HUES64 (cell line): Measurements from ENCODE around the gene ALAS2.

Experiments used
- H3K27ac ChIP-seq: 2 replicates; pipeline ENCODE4 v1.7.0; 2013; ENCODE audit warnings: low read depth, low read length, inconsistent platforms
- H3K27me3 ChIP-seq: 2 replicates; pipeline ENCODE4 v1.6.1; 2013; ENCODE audit warnings: mild to moderate bottlenecking, low read length; ENCODE audit not compliant: insufficient read depth
- H3K36me3 ChIP-seq: 2 replicates; pipeline ENCODE4 v1.6.1; 2013; ENCODE audit warnings: mild to moderate bottlenecking, low read length; ENCODE audit not compliant: insufficient read depth
- H3K4me1 ChIP-seq: 2 replicates; pipeline ENCODE4 v1.6.1; 2013; ENCODE audit warnings: mild to moderate bottlenecking, low read length, moderate library complexity; ENCODE audit not compliant: insufficient read depth
- H3K4me3 ChIP-seq: 2 replicates; pipeline ENCODE4 v1.5.1; 2013; ENCODE audit warnings: mild to moderate bottlenecking, low read length, moderate library complexity
- H3K9ac ChIP-seq: 2 replicates; pipeline ENCODE4 v1.6.1; 2013; ENCODE audit warnings: mild to moderate bottlenecking, low read depth, low read length
- H3K9me3 ChIP-seq: 2 replicates; pipeline ENCODE4 v1.6.1; 2013; ENCODE audit warnings: low read depth, low read length; ENCODE audit not compliant: insufficient read depth
- WGBS: fragments of 150-250, 120-280 bp; methylation state at CpG from one replicate; pipeline ENCODE4 v1.1.7; 2013; ENCODE audit warnings: missing lambda C conversion rate; 5-methylcytosine and 5-hydroxymethylcytosine counted together

The ALAS2 gene

DNA sequence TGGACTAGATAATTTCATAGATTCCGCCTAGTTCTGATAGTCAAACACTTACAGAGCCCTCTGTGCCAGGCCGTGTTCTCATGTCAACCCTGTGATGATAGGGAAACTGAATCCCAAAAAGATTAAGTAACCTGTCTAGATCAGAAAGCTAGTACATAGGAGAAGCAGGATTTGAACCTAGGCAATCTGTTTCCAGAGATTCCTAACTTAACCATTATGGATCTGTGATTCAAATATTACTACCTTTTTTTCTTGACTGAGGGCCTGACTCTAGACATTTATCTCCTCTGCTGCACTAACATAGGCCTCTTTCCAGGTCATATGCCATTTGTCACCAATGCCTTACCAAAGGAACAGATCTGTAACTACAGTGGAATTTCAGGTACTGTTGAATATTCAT is 1.5 kb downstream of the ALAS2 start:
- Histone ChIP-seq H3K27ac (no peak overlapping the region), H3K4me3 (no peak overlapping the region), H3K9ac (no peak overlapping the region), H3K36me3 (no peaks in the 10 kb centered on the region), H3K9me3 (no peaks in the 10 kb centered on the region), H3K27me3 (no peaks in the 10 kb centered on the region), H3K4me1 (peaks cover 6% of the 10 kb centered on the region; the same call in 1 of the 2 replicates)
- 78% methylated on average over 2 of the region's 2 CpGs for WGBS

DNA sequence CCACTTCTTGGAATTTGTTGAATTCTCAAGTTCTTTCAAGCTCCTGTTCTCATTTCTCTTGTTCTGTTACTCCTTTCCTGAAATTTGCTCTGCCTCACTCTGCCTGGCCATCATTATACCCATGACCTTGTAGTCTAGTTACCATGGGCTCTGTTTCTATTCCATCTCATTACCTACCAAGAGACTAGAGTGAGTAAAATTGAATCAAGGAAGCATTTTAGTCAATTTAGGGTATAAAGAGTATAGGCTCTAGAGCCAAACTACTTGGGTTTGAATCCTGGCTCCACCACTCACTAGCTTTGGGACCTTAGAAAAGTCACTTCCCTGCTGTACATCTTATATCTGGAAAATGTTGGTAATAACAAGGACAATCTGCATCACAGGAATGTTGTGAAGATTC is 2.2 kb downstream of the ALAS2 start:
- no peak overlapping the region for H3K4me3 ChIP-seq
- no peak overlapping the region for H3K9ac ChIP-seq
- H3K9me3 ChIP-seq: no peaks in the 10 kb centered on the region
- no peak overlapping the region for H3K27ac ChIP-seq
- peaks cover 6% of the 10 kb centered on the region; the same call in 1 of the 2 replicates for H3K4me1 ChIP-seq
- no peaks in the 10 kb centered on the region for H3K36me3 ChIP-seq
- H3K27me3 ChIP-seq: no peaks in the 10 kb centered on the region

DNA sequence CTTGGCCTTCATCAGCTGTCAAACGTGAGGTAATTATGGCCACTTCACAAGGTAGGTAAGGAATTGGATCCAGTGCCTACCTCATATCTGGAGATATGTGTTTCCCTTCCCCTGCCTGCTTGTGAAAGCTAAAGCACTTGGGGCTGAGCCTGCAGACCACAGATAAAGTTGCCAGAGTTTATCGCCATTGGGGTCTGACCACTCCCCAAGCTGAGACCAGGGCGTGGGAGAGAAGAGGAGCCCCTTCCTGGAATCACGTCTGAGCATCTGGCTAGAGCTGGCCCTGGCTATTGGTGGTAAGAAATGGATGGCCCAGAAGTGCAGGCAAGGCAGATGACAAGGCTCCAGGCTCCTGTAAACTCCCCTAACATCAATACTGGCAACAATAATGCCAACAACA is 2.7 kb downstream of the ALAS2 start:
- 85% methylated on average over 4 of the region's 4 CpGs for WGBS
- no peaks in the 10 kb centered on the region for H3K9me3 ChIP-seq
- H3K27ac ChIP-seq: no peak overlapping the region
- no peak overlapping the region for H3K9ac ChIP-seq
- no peaks in the 10 kb centered on the region for H3K36me3 ChIP-seq
- peaks cover 6% of the 10 kb centered on the region; the same call in 1 of the 2 replicates for H3K4me1 ChIP-seq
- no peaks in the 10 kb centered on the region for H3K27me3 ChIP-seq
- H3K4me3 ChIP-seq: no peak overlapping the region

DNA sequence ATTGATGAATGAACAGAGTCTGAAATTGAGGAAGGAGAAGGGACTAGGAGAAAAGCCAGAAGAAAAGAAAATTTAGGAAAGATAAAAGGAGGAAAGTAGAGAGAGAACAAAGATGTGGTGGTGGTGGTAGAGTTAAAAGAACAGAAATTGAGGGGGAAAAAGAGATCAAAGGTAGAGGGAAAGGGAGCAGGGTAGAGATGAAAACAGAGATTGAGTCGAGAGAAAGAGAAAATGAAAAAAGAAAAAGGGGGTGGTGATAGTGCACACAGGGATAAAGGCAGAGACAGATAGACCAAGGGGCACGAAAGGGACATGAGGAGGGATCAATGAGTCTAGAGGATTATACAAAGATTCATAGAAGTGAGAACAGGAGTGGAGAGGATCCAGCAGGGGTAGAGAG is 3.9 kb downstream of the ALAS2 start:
- no peak overlapping the region for H3K9ac ChIP-seq
- no peaks in the 10 kb centered on the region for H3K27me3 ChIP-seq
- 85% methylated on average over 2 of the region's 2 CpGs for WGBS
- H3K4me1 ChIP-seq: peaks cover 6% of the 10 kb centered on the region; the same call in 1 of the 2 replicates
- H3K27ac ChIP-seq: no peak overlapping the region
- H3K36me3 ChIP-seq: no peaks in the 10 kb centered on the region
- H3K4me3 ChIP-seq: no peak overlapping the region
- no peaks in the 10 kb centered on the region for H3K9me3 ChIP-seq

DNA sequence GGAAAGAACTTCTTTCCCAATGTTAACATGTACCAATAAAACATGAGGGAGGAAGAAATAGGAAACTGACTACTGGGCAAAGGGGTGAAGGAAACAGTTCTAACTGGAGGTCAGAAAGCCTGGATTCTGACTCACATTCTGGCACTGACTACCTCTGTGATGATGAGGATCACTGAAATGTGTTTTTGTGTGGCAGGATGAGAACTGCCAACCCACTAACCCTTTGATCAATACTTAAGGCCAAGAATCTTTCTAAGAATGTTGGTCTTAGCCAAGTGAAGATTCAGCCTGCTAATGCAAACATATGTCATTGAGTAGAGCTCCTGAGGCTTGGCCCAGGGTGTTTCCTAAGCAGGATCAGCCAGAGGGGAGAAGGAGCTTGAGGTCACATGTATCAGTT is 4.6 kb downstream of the ALAS2 start:
- H3K4me3 ChIP-seq: no peak overlapping the region
- peaks cover 6% of the 10 kb centered on the region; the same call in 1 of the 2 replicates for H3K4me1 ChIP-seq
- no peaks in the 10 kb centered on the region for H3K36me3 ChIP-seq
- no peak overlapping the region for H3K9ac ChIP-seq
- H3K27me3 ChIP-seq: no peaks in the 10 kb centered on the region
- H3K9me3 ChIP-seq: no peaks in the 10 kb centered on the region
- H3K27ac ChIP-seq: no peak overlapping the region

DNA sequence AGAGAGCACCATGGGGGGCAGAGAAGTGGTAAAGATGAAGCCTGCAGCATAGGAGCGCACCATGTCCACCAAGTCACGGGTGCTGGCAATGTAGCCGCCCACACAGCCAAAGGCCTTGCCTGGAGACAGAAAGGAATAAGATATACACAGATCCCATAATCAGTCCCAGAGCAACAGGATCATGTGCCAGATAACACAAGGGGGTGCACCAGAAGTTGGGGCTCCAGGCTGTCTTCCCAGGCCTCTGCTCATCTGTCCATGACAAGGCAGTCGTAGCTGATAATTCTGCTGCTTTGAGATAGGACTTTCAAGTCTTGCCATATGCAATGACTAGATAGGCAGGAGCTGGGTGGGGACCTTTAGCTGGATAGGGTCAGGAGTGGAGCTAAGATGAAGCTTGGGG is 15.9 kb downstream of the ALAS2 start:
- Histone ChIP-seq H3K9ac (no peak overlapping the region), H3K27ac (no peak overlapping the region), H3K4me3 (no peak overlapping the region), H3K4me1 (no peaks in the 10 kb centered on the region), H3K36me3 (no peaks in the 10 kb centered on the region), H3K9me3 (no peaks in the 10 kb centered on the region), H3K27me3 (no peaks in the 10 kb centered on the region)
- WGBS: 91% methylated on average over 4 of the region's 4 CpGs

DNA sequence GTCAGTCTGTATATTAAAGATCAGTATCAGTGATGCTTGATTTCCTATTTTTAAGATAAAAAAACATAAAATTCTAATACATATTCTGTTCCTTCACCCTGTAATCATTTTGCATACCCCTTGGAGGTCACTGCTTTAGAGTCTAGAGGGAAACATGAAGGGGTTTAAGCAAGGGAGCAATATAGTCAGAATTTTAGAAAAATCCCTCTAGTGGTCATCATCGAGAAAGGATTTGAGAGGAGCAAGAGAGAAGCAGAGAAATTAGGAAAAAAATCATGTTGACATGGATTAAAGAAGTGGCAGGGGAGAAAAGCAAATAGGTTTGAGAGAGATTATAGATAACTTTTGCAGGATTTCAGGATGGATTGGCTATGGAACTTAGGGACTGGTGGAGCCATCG is 19.5 kb downstream of the ALAS2 start:
- no peak overlapping the region for H3K4me3 ChIP-seq
- H3K9ac ChIP-seq: no peak overlapping the region
- no peaks in the 10 kb centered on the region for H3K27me3 ChIP-seq
- H3K9me3 ChIP-seq: no peaks in the 10 kb centered on the region
- WGBS: 76% methylated on average over 2 of the region's 2 CpGs
- peaks cover 5% of the 10 kb centered on the region; the same call in 1 of the 2 replicates for H3K36me3 ChIP-seq
- no peaks in the 10 kb centered on the region for H3K4me1 ChIP-seq
- no peak overlapping the region for H3K27ac ChIP-seq

DNA sequence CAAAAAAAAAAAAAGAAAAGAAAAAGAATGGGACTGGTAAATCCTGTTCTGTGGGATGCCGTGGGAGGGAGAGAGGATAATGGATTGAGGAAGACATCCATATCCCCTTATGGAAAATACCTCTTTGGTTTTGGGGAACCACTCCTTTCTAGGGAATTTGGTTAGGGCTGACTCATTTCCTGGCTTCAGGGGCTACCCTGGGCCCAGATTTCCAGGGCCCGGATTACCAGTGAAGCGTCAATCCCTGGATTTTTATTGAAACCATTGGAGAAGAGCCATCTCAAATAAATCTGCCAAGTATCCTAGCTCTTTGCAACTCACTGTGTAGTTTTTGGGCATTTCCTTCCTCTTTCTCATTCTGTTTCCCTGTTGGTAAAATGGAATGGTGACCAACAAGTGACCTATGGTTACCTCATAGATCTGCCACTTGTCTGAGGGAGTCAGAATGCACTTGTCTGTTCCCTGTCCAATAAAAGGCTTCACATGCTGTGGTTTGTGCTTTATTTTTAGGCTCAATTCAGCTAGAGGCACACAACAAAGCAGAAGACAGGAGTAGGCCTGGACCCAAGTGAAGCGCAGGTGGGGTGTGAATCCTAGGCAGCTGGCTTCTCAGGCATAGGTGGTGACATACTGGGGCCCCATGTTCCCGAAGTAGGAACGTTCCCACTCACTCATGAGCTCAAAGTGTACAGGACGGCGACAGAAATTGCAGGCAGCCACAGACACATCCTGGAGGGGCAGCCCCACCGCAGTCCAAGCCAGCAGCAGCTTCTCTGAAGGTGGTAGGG is 22.0 kb downstream of the ALAS2 start:
- H3K4me1 ChIP-seq: no peaks in the 10 kb centered on the region
- no peak overlapping the region for H3K9ac ChIP-seq
- H3K4me3 ChIP-seq: no peak overlapping the region
- H3K9me3 ChIP-seq: no peaks in the 10 kb centered on the region
- WGBS: 90% methylated on average over 8 of the region's 9 CpGs
- peaks cover 30% of the 10 kb centered on the region for H3K36me3 ChIP-seq
- no peak overlapping the region for H3K27ac ChIP-seq
- H3K27me3 ChIP-seq: no peaks in the 10 kb centered on the region

DNA sequence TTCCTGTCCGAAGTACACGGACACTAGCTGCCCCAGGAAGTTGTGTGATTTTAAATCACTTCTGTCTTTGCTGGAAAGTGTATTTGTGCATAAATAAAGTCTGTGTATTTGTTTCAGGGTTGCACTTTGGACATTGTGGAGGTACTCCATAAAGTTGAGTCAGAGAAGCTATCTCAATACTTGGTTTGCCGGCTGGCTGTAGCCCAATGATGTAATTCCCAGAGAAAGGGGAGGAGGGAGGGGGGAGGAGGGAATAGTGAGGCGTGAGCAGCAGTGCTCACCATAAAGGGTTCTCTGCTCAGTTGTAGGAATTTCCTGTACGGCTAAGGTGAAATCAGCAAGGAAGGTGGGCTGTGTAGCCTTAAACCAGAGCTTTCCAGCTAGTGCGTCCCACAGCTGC is 23.1 kb downstream of the ALAS2 start:
- Histone ChIP-seq H3K4me1 (no peaks in the 10 kb centered on the region), H3K4me3 (no peak overlapping the region), H3K9ac (no peak overlapping the region), H3K27ac (no peak overlapping the region), H3K27me3 (no peaks in the 10 kb centered on the region), H3K36me3 (peaks cover 41% of the 10 kb centered on the region), H3K9me3 (no peaks in the 10 kb centered on the region)
- 90% methylated on average over 6 of the region's 6 CpGs for WGBS

DNA sequence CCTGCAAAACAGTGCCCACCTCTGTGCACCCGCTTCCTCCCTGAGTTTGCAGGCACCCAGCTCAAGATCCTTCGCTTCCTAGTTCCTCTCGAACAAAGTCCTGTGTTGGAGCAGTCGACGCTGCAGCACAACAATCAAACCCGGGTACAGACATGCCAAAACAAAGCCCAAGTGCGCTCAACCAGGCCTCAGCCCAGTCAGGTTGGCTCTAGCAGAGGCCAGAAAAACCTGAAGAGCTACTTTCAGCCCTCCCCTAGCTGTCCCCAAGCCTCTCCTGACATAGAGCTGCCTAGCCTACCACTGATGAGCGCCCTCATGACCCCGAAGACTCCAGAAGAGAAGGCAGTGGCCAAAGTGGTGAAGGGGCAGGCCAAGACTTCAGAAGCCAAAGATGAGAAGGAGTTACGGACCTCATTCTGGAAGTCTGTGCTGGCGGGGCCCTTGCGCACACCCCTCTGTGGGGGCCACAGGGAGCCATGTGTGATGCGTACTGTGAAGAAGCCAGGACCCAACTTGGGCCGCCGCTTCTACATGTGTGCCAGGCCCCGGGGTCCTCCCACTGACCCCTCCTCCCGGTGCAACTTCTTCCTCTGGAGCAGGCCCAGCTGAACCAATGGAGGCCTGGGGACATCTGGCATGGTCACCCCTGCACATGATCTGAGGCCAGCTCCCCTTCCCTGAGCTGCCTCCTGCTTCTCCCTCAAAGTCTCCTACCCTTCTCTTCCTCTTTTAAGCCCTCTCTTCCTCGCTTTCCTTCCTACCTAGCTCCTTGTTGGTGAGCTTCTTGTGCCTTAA is 23.8 kb downstream of the ALAS2 start:
- H3K4me1 ChIP-seq: no peaks in the 10 kb centered on the region
- no peak overlapping the region for H3K9ac ChIP-seq
- no peak overlapping the region for H3K27ac ChIP-seq
- H3K4me3 ChIP-seq: no peak overlapping the region
- H3K27me3 ChIP-seq: no peaks in the 10 kb centered on the region
- H3K36me3 ChIP-seq: peaks cover 47% of the 10 kb centered on the region
- H3K9me3 ChIP-seq: no peaks in the 10 kb centered on the region
- 96% methylated on average over 18 of the region's 18 CpGs for WGBS

DNA sequence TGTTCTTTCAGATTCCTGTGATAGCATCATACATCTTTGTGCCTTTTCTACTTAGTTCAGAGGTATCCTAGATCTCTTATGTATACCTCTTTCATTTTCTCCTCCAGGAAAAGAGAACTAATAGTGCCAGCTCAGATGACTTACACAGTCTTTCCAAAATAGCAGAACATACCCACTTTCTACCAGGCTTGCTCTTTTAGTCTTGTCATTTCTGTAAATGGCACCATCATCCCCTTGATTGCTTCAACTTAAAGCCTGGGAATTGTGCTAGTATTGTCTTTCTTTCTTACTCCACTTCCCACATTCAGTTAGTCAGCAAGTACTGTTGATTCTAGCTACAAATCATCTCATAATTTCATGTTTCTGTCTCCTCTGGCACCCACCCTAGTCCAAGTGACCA is 25.5 kb downstream of the ALAS2 start:
- Histone ChIP-seq H3K36me3 (peaks cover 51% of the 10 kb centered on the region), H3K4me3 (no peak overlapping the region), H3K9ac (no peak overlapping the region), H3K27ac (no peak overlapping the region), H3K27me3 (no peaks in the 10 kb centered on the region), H3K4me1 (no peaks in the 10 kb centered on the region), H3K9me3 (no peaks in the 10 kb centered on the region)
